ENCODE results near the gene NARS2. TPM values are rescaled to one million over a fixed set of nuclear protein-coding genes. Genes with fewer than 3 reads are reported as not detected.

Gene NARS2
- total and polyA plus RNA-seq, 10 of the 15 experiments (the other 5 are each of a cell fraction or from before 2014, with no cell fraction given): 22.2 to 45.3 (median 36.3) TPM

GRCh38 chr11:78533399-78533798 lies 41.3 kb downstream of the NARS2 start (continued):
- no peak for TF ChIP-seq RAD21 (IDR thresholded peaks at IDR 0.05; ENCODE audit: insufficient read depth, low read depth, low read length)
- TF ChIP-seq NRF1 (conservative IDR thresholded peaks at IDR 0.05; ENCODE audit: low read depth, low read length): no peak
- no peak for TF ChIP-seq CHD4 (IDR thresholded peaks at IDR 0.05)
- no peak for TF ChIP-seq TBL1XR1 (IDR thresholded peaks at IDR 0.05; ENCODE audit: low read depth, low read length)
- TF ChIP-seq ASH2L (IDR thresholded peaks at IDR 0.05; ENCODE audit: borderline replicate concordance, low read depth): no peak; the same call in 1 of the 2 replicates
- TF ChIP-seq RCOR1 (conservative IDR thresholded peaks at IDR 0.05; ENCODE audit: low read depth, low read length): 0 out of 2 replicates have a peak, but pooled peaks have one; percentile 51

- Histone ChIP-seq H3K4me1 (ENCODE audit: control insufficient read depth, insufficient read depth, low read length) (peaks cover 21% of the 10 kb centered on the region), H4K20me1 (ENCODE audit: control insufficient read depth, insufficient read depth) (no peaks in the 10 kb centered on the region), H3K27me3 (replicated peaks in 1 of 2; ENCODE audit: control insufficient read depth in 2 of 2, insufficient read depth in 2 of 2, low read length in 1 of 2) (no peaks in the 10 kb centered on the region), H3K4me3 (no peak overlapping the region), H3K4me2 (ENCODE audit: control insufficient read depth, insufficient read depth) (peak overlapping the region; percentile 74), H3K27ac (ENCODE audit: control insufficient read depth, insufficient read depth) (peak overlapping the region; percentile 74), H3K36me3 (ENCODE audit: control insufficient read depth in 2 of 2, insufficient read depth in 2 of 2, low read length in 1 of 2) (peaks cover 0 to under 1% of the 10 kb centered on the region in 2 experiments; a peak in 1 of 4 replicates), H3K9me3 (replicated peaks; ENCODE audit: control insufficient read depth, insufficient read depth, low read length) (no peaks in the 10 kb centered on the region; the same call in 2 of the 3 replicates), H3K79me2 (ENCODE audit: control insufficient read depth, insufficient read depth, low read length) (no peaks in the 10 kb centered on the region; the same call in 1 of the 2 replicates), H2AFZ (ENCODE audit: control insufficient read depth, low read depth, low read length) (peak overlapping the region; percentile 77), H3K9ac (ENCODE audit: control insufficient read depth, insufficient read depth, low read length) (0 out of 2 replicates have a peak overlapping the region, but pooled peaks have one; percentile 18)
- 48% methylated on average over 3 of the region's 3 CpGs for WGBS (ENCODE audit: insufficient coverage, insufficient replicate concordance, low lambda C conversion rate, missing lambda C conversion rate)
- in situ Hi-C loops (cut with MboI) (no loop called here), intact Hi-C loops (cut with micrococcal nuclease; ENCODE audit: unreplicated experiment) (no loop called here)
- TF ChIP-seq STAT1 (conservative IDR thresholded peaks at IDR 0.05): no peak
- TF ChIP-seq ASH2L (IDR thresholded peaks at IDR 0.05; ENCODE audit: borderline replicate concordance, low read depth): peak; percentile 35; the same call in 1 of the 2 replicates
- no peak for TF ChIP-seq ATF2 (IDR thresholded peaks at IDR 0.05; ENCODE audit: low read length)
- TF ChIP-seq MTA3 (IDR thresholded peaks at IDR 0.05; ENCODE audit: borderline replicate concordance, low read length): 0 out of 2 replicates have a peak, but pooled peaks have one; percentile 31
- TF ChIP-seq, protein P1, sequence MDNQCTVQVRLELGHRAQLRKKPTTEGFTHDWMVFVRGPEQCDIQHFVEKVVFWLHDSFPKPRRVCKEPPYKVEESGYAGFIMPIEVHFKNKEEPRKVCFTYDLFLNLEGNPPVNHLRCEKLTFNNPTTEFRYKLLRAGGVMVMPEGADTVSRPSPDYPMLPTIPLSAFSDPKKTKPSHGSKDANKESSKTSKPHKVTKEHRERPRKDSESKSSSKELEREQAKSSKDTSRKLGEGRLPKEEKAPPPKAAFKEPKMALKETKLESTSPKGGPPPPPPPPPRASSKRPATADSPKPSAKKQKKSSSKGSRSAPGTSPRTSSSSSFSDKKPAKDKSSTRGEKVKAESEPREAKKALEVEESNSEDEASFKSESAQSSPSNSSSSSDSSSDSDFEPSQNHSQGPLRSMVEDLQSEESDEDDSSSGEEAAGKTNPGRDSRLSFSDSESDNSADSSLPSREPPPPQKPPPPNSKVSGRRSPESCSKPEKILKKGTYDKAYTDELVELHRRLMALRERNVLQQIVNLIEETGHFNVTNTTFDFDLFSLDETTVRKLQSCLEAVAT (IDR thresholded peaks at IDR 0.05): 0 out of 2 replicates have a peak, but pooled peaks have one; percentile 17
- TF ChIP-seq DPF2 (IDR thresholded peaks at IDR 0.05): 0 out of 2 replicates have a peak, but pooled peaks have one; percentile 9
- no peak for TF ChIP-seq SMAD1 (IDR thresholded peaks at IDR 0.05; ENCODE audit: low read depth, partially characterized antibody)
- TF ChIP-seq RB1 (IDR thresholded peaks at IDR 0.05; ENCODE audit: borderline replicate concordance): 0 out of 2 replicates have a peak, but pooled peaks have one; percentile 29
- ChIA-PET RAD21 (ENCODE audit: unreplicated experiment) (interaction anchor here (0.6 to 3.0 kb wide), 13 partner anchors 13 to 306 kb away, joined by 3 to 10 read pairs (median 4); no protein-coding TSS in a partner anchor), POLR2A (interaction anchor here (1.3 to 2.3 kb wide), 3 partner anchors 8 to 70 kb away, joined by 3 to 8 read pairs (median 3); no protein-coding TSS in a partner anchor), CTCF (interaction anchor here (1.0 to 2.4 kb wide), 8 partner anchors 22 to 222 kb away, joined by 3 to 19 read pairs (median 4); partner anchors contain the start of gene GAB2), SMC1A (ENCODE audit: uncharacterized antibody, unreplicated experiment) (interaction anchor here (0.8 to 2.5 kb wide), 19 partner anchors 8 to 394 kb away, joined by 3 to 12 read pairs (median 4); partner anchors contain the start of genes ALG8 and GAB2)
- BruUV-seq (replicated peaks): no TSS peak
- FAIRE-seq (no peak), DNase-seq (ENCODE audit: low read depth, low spot score) (no peak), ATAC-seq (peak; percentile 71)
Observed at GRCh38 chr11:78532991-78533390, 41.7 kb downstream of the NARS2 start.
